Gastrocnemius medialis (tissue), 4 donors: ENCODE measurements around the gene SOCS3. TPM values are rescaled to one million over a fixed set of nuclear protein-coding genes. Genes with fewer than 3 reads are reported as not detected.

Experiments used
- ATAC-seq, 2 donors: fragments of 150-250 bp; one replicate each; pipeline ENCODE4 v1.9.1; 2016
- DNase-seq, 2 donors: peaks; one replicate each; pipeline ENCODE4 v3.0.0-alpha.2; 2019
- H3K27ac ChIP-seq, 4 donors: fragments of 200-600 bp; sonication (generic); 1 replicate in 1 of 4; 2 replicates in 3 of 4; pipeline ENCODE4 v1.5.1; 2016 to 2018; ENCODE audit warnings: mild to moderate bottlenecking in 2 of 4, moderate library complexity in 1 of 4
- H3K27me3 ChIP-seq, 3 donors: fragments of 200-600 bp; sonication (generic) in 2 of 3; 1 replicate in 1 of 3; 2 replicates in 2 of 3; pipeline versions ENCODE4 v1.5.1 to v1.6.0; 2016 to 2019; ENCODE audit warnings: mild to moderate bottlenecking in 1 of 3, moderate library complexity in 1 of 3
- H3K36me3 ChIP-seq, 2 donors: fragments of 200-600 bp; sonication (generic) in 1 of 2; one replicate each; pipeline ENCODE4 v1.5.1; 2017 to 2018
- H3K4me1 ChIP-seq, 2 donors: fragments of 200-600 bp; sonication (generic) in 1 of 2; one replicate each; pipeline ENCODE4 v1.5.1; 2016 to 2017; ENCODE audit warnings: mild to moderate bottlenecking in 2 of 2
- H3K4me3 ChIP-seq, 4 donors: fragments of 200-600 bp; sonication (generic) in 3 of 4; 1 replicate in 1 of 4; 2 replicates in 3 of 4; pipeline ENCODE4 v1.5.1; 2016 to 2019; ENCODE audit warnings: mild to moderate bottlenecking in 2 of 4
- H3K9me3 ChIP-seq, 3 donors: fragments of 200-600 bp; sonication (generic) in 2 of 3; 1 replicate in 1 of 3; 2 replicates in 2 of 3; pipeline ENCODE4 v1.5.1; 2016 to 2019
- POLR2A ChIP-seq, 2 donors: fragments of 450-650 bp; IDR thresholded peaks; one replicate each; pipeline ENCODE4 v1.6.1; 2017; ENCODE audit warnings: antibody characterized with exemption in 2 of 2, mild to moderate bottlenecking in 2 of 2, moderate library complexity in 2 of 2
- in situ Hi-C, 4 donors: fragments of 200-750 bp; cut with MboI; loops; one replicate each; pipeline versions ENCODE4 v1.15.0 to v1.8.0; 2017; ENCODE audit warnings: low sequenced_read_pairs in 4 of 4
- intact Hi-C: fragments of 100-400 bp; cut with DNase I; formaldehyde crosslinking; loops from one replicate; pipeline ENCODE4 v1.15.1; 2023; ENCODE audit warnings: low total_unique reads
- total RNA-seq, 4 donors: library from RNA; depleted of rRNA; stranded (reverse); fragments of >200 nt; gene quantifications; one replicate each; pipeline versions ENCODE4 v1.1.0 to v1.2.3, GENCODE V29; 2016
- TF ChIP-seq, protein P1 (sequence below), 5 experiments: fragments of 450-650 bp in 3 of 5; fragments of 200-600 bp in 2 of 5; sonication (generic) in 2 of 5; IDR thresholded peaks in 4 of 5; conservative IDR thresholded peaks in 1 of 5; 1 replicate in 4 of 5; 2 replicates in 1 of 5; pipeline ENCODE4 v1.5.1; 2016 to 2019; ENCODE audit warnings: antibody characterized with exemption in 5 of 5, mild to moderate bottlenecking in 3 of 5, moderate library complexity in 3 of 5

SOCS3 gene
- total RNA-seq, 4 donors from 2014 or later: 4.5 to 44.2 (median 16.4) TPM

GRCh38 chr17:78307887-78308638 is 51.8 kb downstream of the SOCS3 start:
- in situ Hi-C loops: no loop called here
- peak; percentile 52 to 70 for DNase-seq
- intact Hi-C loops: loop anchor here (2.0 kb wide), 1 partner anchor 17 kb away; no protein-coding TSS in a partner anchor
- no peaks in the 10 kb centered on the region for H3K27me3 ChIP-seq
- H3K4me1 ChIP-seq: peaks cover 14 to 21% of the 10 kb centered on the region in 2 donors
- H3K27ac ChIP-seq: peak overlapping the region; percentile 80 to 85 (median 84)
- H3K9me3 ChIP-seq: no peaks in the 10 kb centered on the region
- TF ChIP-seq, protein P1, sequence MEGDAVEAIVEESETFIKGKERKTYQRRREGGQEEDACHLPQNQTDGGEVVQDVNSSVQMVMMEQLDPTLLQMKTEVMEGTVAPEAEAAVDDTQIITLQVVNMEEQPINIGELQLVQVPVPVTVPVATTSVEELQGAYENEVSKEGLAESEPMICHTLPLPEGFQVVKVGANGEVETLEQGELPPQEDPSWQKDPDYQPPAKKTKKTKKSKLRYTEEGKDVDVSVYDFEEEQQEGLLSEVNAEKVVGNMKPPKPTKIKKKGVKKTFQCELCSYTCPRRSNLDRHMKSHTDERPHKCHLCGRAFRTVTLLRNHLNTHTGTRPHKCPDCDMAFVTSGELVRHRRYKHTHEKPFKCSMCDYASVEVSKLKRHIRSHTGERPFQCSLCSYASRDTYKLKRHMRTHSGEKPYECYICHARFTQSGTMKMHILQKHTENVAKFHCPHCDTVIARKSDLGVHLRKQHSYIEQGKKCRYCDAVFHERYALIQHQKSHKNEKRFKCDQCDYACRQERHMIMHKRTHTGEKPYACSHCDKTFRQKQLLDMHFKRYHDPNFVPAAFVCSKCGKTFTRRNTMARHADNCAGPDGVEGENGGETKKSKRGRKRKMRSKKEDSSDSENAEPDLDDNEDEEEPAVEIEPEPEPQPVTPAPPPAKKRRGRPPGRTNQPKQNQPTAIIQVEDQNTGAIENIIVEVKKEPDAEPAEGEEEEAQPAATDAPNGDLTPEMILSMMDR (IDR thresholded peaks at IDR 0.05 in 4 of 5, conservative IDR thresholded peaks at IDR 0.05 in 1 of 5): peak; percentile 32 to 58 (median 49)
- no peak for TF ChIP-seq POLR2A (IDR thresholded peaks at IDR 0.05)
- H3K36me3 ChIP-seq: no peaks in the 10 kb centered on the region
- ATAC-seq: peak; percentile 84 to 90
- H3K4me3 ChIP-seq: no peak overlapping the region

- TF ChIP-seq, protein P1 (IDR thresholded peaks at IDR 0.05 in 4 of 5, conservative IDR thresholded peaks at IDR 0.05 in 1 of 5): no peak
- no peak for TF ChIP-seq POLR2A (IDR thresholded peaks at IDR 0.05)
- no peaks in the 10 kb centered on the region for H3K27me3 ChIP-seq
- intact Hi-C loops: no loop called here
- DNase-seq: no peak
- peaks cover 14 to 21% of the 10 kb centered on the region in 2 donors for H3K4me1 ChIP-seq
- no peaks in the 10 kb centered on the region for H3K9me3 ChIP-seq
- no peak overlapping the region for H3K4me3 ChIP-seq
- no peak for ATAC-seq
- peak overlapping the region; percentile 80 to 85 (median 84) for H3K27ac ChIP-seq
- H3K36me3 ChIP-seq: no peaks in the 10 kb centered on the region
- in situ Hi-C loops: no loop called here
These were observed 53.0 kb downstream of the SOCS3 start for GRCh38 chr17:78306913-78307312.

Other genes starting within 250 kb of the SOCS3 start
- 1 to 10 TPM in 3 of 4 donors, under 1 TPM in 1; 0.27 to 4.9 (median 2.6) TPM for gene TMC6, start 231.3 kb downstream of the SOCS3 start, total RNA-seq
- 1 to 10 TPM in 1 of 4 donors, under 1 TPM in 2, not detected in 1; 0.18 to 1.6 (median 0.65) TPM for gene TMC8, start 229.3 kb downstream of the SOCS3 start, total RNA-seq
- not detected for gene C17orf99, start 213.7 kb downstream of the SOCS3 start, total RNA-seq
- 100 to 1,000 TPM; 104 to 218 (median 163) TPM for gene SYNGR2, start 191.5 kb downstream of the SOCS3 start, total RNA-seq
- 1 to 10 TPM in 1 of 4 donors, under 1 TPM in 3; 0.22 to 2.1 (median 0.60) TPM for gene TK1, start 173.0 kb downstream of the SOCS3 start, total RNA-seq
- gene AFMID, start 172.7 kb downstream of the SOCS3 start, total RNA-seq: 10 to 100 TPM; 11.7 to 14.3 (median 12.1) TPM
- 1 to 10 TPM in 1 of 4 donors, under 1 TPM in 1, not detected in 2; 0.44 to 3.3 TPM for gene BIRC5, start 145.8 kb downstream of the SOCS3 start, total RNA-seq
- not detected for gene TMEM235, start 128.4 kb downstream of the SOCS3 start, total RNA-seq
- 10 to 100 TPM; 16.6 to 30.0 (median 21.8) TPM for gene PGS1, start 18.6 kb upstream of the SOCS3 start, total RNA-seq
- gene DNAH17, start 217.3 kb upstream of the SOCS3 start, total RNA-seq: under 1 TPM in 1 of 4 donors, not detected in 3; 0.56 TPM